ENCODE data around the gene MEIOB. TPM values are rescaled to one million over a fixed set of nuclear protein-coding genes. Genes with fewer than 3 reads are reported as not detected.
"Not testable (repeated sequence)": the region's sequence is repeated elsewhere in the genome, so short reads cannot be mapped to it uniquely, and the experiment has no call there.

The MEIOB gene
- total RNA-seq, 2 experiments from 2014 or later: not detected

GRCh38 chr16:1815461-1815860 lies 56.5 kb downstream of the MEIOB start:
- H3K36me3 Mint-ChIP-seq: peaks cover 2% of the 10 kb centered on the region
- H3K27ac Mint-ChIP-seq: no peak overlapping the region
- no peaks in the 10 kb centered on the region for H3K4me1 Mint-ChIP-seq
- H3K4me3 Mint-ChIP-seq: no peak overlapping the region
- no peaks in the 10 kb centered on the region for H3K27me3 Mint-ChIP-seq
- DNase-seq (no peak), ATAC-seq (ENCODE audit: low read depth) (no peak)
- H3K9me3 Mint-ChIP-seq: no peaks in the 10 kb centered on the region
- POLR2A ChIA-PET: interaction anchor here (1.6 kb wide), 1 partner anchor 33 kb away, joined by 3 read pairs; the partner anchor contains the start of gene NUBP2

- no peaks in the 10 kb centered on the region for H3K27me3 Mint-ChIP-seq
- ATAC-seq (ENCODE audit: low read depth) (peak; percentile 85), DNase-seq (peak; percentile 59)
- no peak overlapping the region for H3K27ac Mint-ChIP-seq
- H3K36me3 Mint-ChIP-seq: peaks cover 1% of the 10 kb centered on the region
- no peak overlapping the region for H3K4me3 Mint-ChIP-seq
- POLR2A ChIA-PET: interaction anchor here (1.2 kb wide), 1 partner anchor 152 kb away, joined by 4 read pairs; the partner anchor contains the start of gene RPS2
- no peaks in the 10 kb centered on the region for H3K4me1 Mint-ChIP-seq
- no peaks in the 10 kb centered on the region for H3K9me3 Mint-ChIP-seq
These were observed 59.2 kb downstream of the MEIOB start for GRCh38 chr16:1812732-1813163.

GRCh38 chr16:1810536-1810935 lies 61.4 kb downstream of the MEIOB start:
- H3K9me3 Mint-ChIP-seq: no peaks in the 10 kb centered on the region
- DNase-seq: no peak
- no peak overlapping the region for H3K4me3 Mint-ChIP-seq
- POLR2A ChIA-PET: no interaction called here
- H3K36me3 Mint-ChIP-seq: peaks cover 17% of the 10 kb centered on the region
- ATAC-seq (ENCODE audit: low read depth): no peak
- H3K4me1 Mint-ChIP-seq: no peaks in the 10 kb centered on the region
- no peak overlapping the region for H3K27ac Mint-ChIP-seq
- no peaks in the 10 kb centered on the region for H3K27me3 Mint-ChIP-seq

GRCh38 chr16:1810106-1810505 lies 61.9 kb downstream of the MEIOB start:
- DNase-seq (no peak), ATAC-seq (ENCODE audit: low read depth) (no peak)
- Mint-ChIP-seq H3K4me3 (no peak overlapping the region), H3K27ac (no peak overlapping the region), H3K36me3 (peaks cover 18% of the 10 kb centered on the region), H3K4me1 (no peaks in the 10 kb centered on the region), H3K27me3 (no peaks in the 10 kb centered on the region), H3K9me3 (no peaks in the 10 kb centered on the region)
- POLR2A ChIA-PET: no interaction called here

- Mint-ChIP-seq H3K4me3 (no peak overlapping the region), H3K36me3 (peaks cover 18% of the 10 kb centered on the region), H3K27me3 (no peaks in the 10 kb centered on the region), H3K27ac (no peak overlapping the region), H3K4me1 (no peaks in the 10 kb centered on the region), H3K9me3 (no peaks in the 10 kb centered on the region)
- POLR2A ChIA-PET: no interaction called here
- ATAC-seq (ENCODE audit: low read depth) (peak; percentile 18), DNase-seq (no peak)
These were observed 62.6 kb downstream of the MEIOB start for GRCh38 chr16:1809281-1809801.

- peaks cover 18% of the 10 kb centered on the region for H3K36me3 Mint-ChIP-seq
- ATAC-seq (ENCODE audit: low read depth): no peak
- no peaks in the 10 kb centered on the region for H3K27me3 Mint-ChIP-seq
- no peak overlapping the region for H3K27ac Mint-ChIP-seq
- H3K9me3 Mint-ChIP-seq: no peaks in the 10 kb centered on the region
- H3K4me3 Mint-ChIP-seq: no peak overlapping the region
- POLR2A ChIA-PET: no interaction called here
- no peaks in the 10 kb centered on the region for H3K4me1 Mint-ChIP-seq
- DNase-seq: no peak
These were observed 63.3 kb downstream of the MEIOB start for GRCh38 chr16:1808691-1809090.

GRCh38 chr16:1807626-1808025 lies 64.3 kb downstream of the MEIOB start:
- Mint-ChIP-seq H3K36me3 (peaks cover 18% of the 10 kb centered on the region), H3K27me3 (no peaks in the 10 kb centered on the region), H3K27ac (no peak overlapping the region), H3K4me3 (no peak overlapping the region), H3K4me1 (no peaks in the 10 kb centered on the region), H3K9me3 (no peaks in the 10 kb centered on the region)
- no peak for DNase-seq
- POLR2A ChIA-PET: no interaction called here
- ATAC-seq (ENCODE audit: low read depth): no peak

GRCh38 chr16:1800701-1801100 lies 71.3 kb downstream of the MEIOB start:
- DNase-seq: no peak
- Mint-ChIP-seq H3K9me3 (peaks cover 4% of the 10 kb centered on the region), H3K4me1 (no peaks in the 10 kb centered on the region), H3K4me3 (no peak overlapping the region), H3K36me3 (peaks cover 5% of the 10 kb centered on the region), H3K27ac (no peak overlapping the region), H3K27me3 (no peaks in the 10 kb centered on the region)
- POLR2A ChIA-PET: no interaction called here
- ATAC-seq (ENCODE audit: low read depth): no peak

GRCh38 chr16:1799263-1799662 lies 72.7 kb downstream of the MEIOB start:
- H3K4me3 Mint-ChIP-seq; H3K27ac Mint-ChIP-seq; H3K4me1 Mint-ChIP-seq; DNase-seq; H3K27me3 Mint-ChIP-seq; ATAC-seq (ENCODE audit: low read depth); POLR2A ChIA-PET; H3K36me3 Mint-ChIP-seq; H3K9me3 Mint-ChIP-seq: not testable (repeated sequence)

- POLR2A ChIA-PET: no interaction called here
- Mint-ChIP-seq H3K27me3 (no peaks in the 10 kb centered on the region), H3K9me3 (peaks cover 3% of the 10 kb centered on the region), H3K4me3 (no peak overlapping the region), H3K27ac (no peak overlapping the region), H3K4me1 (no peaks in the 10 kb centered on the region), H3K36me3 (peaks cover 3% of the 10 kb centered on the region)
- peak; percentile 24 for DNase-seq
- no peak for ATAC-seq (ENCODE audit: low read depth)
These were observed 76.9 kb downstream of the MEIOB start for GRCh38 chr16:1794908-1795666.

- Mint-ChIP-seq H3K4me3 (no peak overlapping the region), H3K36me3 (peaks cover 3% of the 10 kb centered on the region), H3K27ac (no peak overlapping the region), H3K4me1 (no peaks in the 10 kb centered on the region), H3K27me3 (no peaks in the 10 kb centered on the region), H3K9me3 (peaks cover 3% of the 10 kb centered on the region)
- ATAC-seq (ENCODE audit: low read depth) (no peak), DNase-seq (no peak)
- POLR2A ChIA-PET: no interaction called here
These were observed 77.6 kb downstream of the MEIOB start for GRCh38 chr16:1794221-1794871.

- ATAC-seq (ENCODE audit: low read depth) (no peak), DNase-seq (peak; percentile 25)
- H3K9me3 Mint-ChIP-seq: no peaks in the 10 kb centered on the region
- H3K27ac Mint-ChIP-seq: no peak within 1 kb of the TSS
- no peaks in the 10 kb centered on the region for H3K27me3 Mint-ChIP-seq
- H3K4me3 Mint-ChIP-seq: no peak within 1 kb of the TSS
- H3K36me3 Mint-ChIP-seq: peaks cover 4% of the 10 kb centered on the region
- peaks cover 1% of the 10 kb centered on the region for H3K4me1 Mint-ChIP-seq
- POLR2A ChIA-PET: interaction anchor here (1.1 kb wide), 1 partner anchor 9 kb away, joined by 3 read pairs; no protein-coding TSS in a partner anchor
These were observed 78.3 kb downstream of the MEIOB start, which contains the start of gene IGFALS for GRCh38 chr16:1793578-1794220. Gene IGFALS, minus strand, starts transcription at chr16:1793705. Its CDS starts 53 bp downstream, at chr16:1793652.

GRCh38 chr16:1792836-1793577 lies 79.0 kb downstream of the MEIOB start:
- H3K27ac Mint-ChIP-seq: no peak overlapping the region
- peaks cover 4% of the 10 kb centered on the region for H3K36me3 Mint-ChIP-seq
- H3K4me1 Mint-ChIP-seq: peaks cover 1% of the 10 kb centered on the region
- ATAC-seq (ENCODE audit: low read depth) (no peak), DNase-seq (no peak)
- H3K27me3 Mint-ChIP-seq: no peaks in the 10 kb centered on the region
- POLR2A ChIA-PET: interaction anchor here (0.5 to 1.1 kb wide), 2 partner anchors 8 to 9 kb away, joined by 3 read pairs; no protein-coding TSS in a partner anchor
- no peaks in the 10 kb centered on the region for H3K9me3 Mint-ChIP-seq
- H3K4me3 Mint-ChIP-seq: no peak overlapping the region

All from activated naive CD8-positive, alpha-beta T cell treated with anti-CD3 and anti-CD28 coated beads, Interleukin-2, amount 10 ng/mL, durations not matched to agents 7 days and 5 days (primary cell).